ENCODE data around the gene SMARCD2.
"Not testable (repeated sequence)": the region's sequence is repeated elsewhere in the genome, so short reads cannot be mapped to it uniquely, and the experiment has no call there.

The SMARCD2 gene

GRCh38 chr17:63805591-63805990 is 36.9 kb downstream of the SMARCD2 start:
- H3K4me3 ChIP-seq (ENCODE audit: low read depth, low read length), result no peak overlapping the region
- TF ChIP-seq CTCF (IDR thresholded peaks at IDR 0.05; ENCODE audit: insufficient read depth, low read depth, low read length, missing control alignments), result no peak
- no peak for DNase-seq (ENCODE audit: low read depth)

DNA sequence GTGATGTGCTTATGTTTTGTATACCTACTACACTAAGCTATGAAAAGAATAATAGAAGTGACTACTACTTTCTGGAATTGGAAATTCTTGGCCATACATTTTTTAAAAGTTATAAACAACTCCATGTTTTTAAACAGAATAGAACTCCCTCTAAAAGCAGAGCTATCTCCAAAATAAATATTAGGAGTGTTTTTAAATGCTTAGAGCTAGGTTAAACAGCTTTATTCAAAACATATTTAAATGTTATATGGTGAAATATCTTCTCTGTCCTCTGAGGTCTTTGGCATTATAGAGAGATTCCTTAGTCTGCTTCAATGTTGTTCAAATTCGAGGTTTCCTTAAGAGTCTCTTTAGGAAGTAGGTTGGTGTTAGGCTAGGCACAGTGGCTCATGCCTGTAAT is 38.2 kb downstream of the SMARCD2 start:
- no peak for DNase-seq (ENCODE audit: low read depth)
- TF ChIP-seq CTCF (IDR thresholded peaks at IDR 0.05; ENCODE audit: insufficient read depth, low read depth, low read length, missing control alignments), result no peak
- no peak overlapping the region for H3K4me3 ChIP-seq (ENCODE audit: low read depth, low read length)

DNA sequence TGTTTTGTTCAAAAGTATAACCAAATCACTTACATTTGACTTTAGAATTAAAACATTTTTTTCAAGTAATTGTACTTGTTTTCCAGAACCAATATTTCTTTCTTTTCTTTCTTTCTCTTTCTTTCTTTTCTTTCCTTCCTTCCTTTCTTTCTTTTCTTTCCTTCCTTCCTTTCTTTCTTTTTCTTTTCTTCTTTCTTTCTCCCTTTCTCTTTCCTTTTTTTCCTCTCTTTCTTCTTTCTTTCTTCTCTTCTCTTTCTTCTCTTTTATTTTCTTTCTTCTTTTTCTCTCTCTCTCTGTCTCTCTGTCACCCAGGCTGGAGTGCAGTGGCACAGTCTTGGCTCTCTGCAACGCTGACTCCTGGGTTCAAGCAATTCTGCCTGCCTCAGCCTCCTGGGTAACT is 41.7 kb downstream of the SMARCD2 start:
- no peak for TF ChIP-seq CTCF (IDR thresholded peaks at IDR 0.05; ENCODE audit: insufficient read depth, low read depth, low read length, missing control alignments)
- no peak for DNase-seq (ENCODE audit: low read depth)
- no peak overlapping the region for H3K4me3 ChIP-seq (ENCODE audit: low read depth, low read length)

DNA sequence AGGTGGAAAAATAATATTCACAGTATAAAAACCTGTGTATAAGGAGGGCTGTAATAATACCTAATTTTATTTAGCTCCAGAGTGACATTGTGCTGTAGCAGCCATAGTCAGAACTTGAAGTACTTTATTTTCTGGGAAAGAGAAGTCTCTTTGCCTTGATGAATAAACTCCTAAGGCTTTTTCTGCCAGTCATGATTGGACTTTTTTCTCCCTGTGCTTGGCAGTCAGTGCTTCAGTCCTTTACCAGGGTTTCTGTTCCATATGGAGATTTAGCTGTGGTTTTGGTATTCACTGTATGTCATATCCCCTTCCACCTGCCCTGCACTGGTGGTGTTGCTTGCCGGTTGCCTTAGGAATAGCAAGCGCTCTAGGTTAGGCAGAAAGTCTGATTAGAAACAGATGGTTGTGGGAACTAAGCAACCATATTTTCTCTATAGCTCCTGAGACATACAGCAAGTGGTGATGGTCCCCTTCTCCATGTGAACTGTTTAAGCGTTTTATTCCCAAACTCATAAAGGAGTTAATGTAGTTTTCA is 43.8 kb downstream of the SMARCD2 start:
- no peak for DNase-seq (ENCODE audit: low read depth)
- no peak for TF ChIP-seq CTCF (IDR thresholded peaks at IDR 0.05; ENCODE audit: insufficient read depth, low read depth, low read length, missing control alignments)

DNA sequence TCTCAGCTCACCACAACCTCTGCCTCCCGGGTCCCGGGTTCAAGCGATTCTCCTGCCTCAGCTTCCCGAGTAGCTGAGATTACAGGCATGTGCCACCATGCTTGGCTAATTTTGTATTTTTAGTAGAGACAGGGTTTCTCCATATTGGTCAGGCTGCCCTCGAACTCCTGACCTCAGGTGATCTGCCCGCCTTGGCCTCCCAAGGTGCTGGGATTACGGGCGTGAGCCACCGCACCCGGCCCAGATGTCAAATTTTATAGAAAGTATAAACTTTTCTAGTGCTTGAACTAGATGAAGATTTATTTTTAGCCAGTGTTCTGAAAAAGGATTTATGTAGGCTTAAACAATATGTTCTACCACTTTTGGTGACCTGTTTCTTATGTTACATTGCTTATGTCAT is 46.1 kb downstream of the SMARCD2 start:
- DNase-seq (ENCODE audit: low read depth); H3K4me3 ChIP-seq (ENCODE audit: low read depth, low read length): not testable (repeated sequence)

More for the DNA sequence above, 43.8 kb downstream of the SMARCD2 start:
- no peak overlapping the region for H3K4me3 ChIP-seq (ENCODE audit: low read depth, low read length)

DNA sequence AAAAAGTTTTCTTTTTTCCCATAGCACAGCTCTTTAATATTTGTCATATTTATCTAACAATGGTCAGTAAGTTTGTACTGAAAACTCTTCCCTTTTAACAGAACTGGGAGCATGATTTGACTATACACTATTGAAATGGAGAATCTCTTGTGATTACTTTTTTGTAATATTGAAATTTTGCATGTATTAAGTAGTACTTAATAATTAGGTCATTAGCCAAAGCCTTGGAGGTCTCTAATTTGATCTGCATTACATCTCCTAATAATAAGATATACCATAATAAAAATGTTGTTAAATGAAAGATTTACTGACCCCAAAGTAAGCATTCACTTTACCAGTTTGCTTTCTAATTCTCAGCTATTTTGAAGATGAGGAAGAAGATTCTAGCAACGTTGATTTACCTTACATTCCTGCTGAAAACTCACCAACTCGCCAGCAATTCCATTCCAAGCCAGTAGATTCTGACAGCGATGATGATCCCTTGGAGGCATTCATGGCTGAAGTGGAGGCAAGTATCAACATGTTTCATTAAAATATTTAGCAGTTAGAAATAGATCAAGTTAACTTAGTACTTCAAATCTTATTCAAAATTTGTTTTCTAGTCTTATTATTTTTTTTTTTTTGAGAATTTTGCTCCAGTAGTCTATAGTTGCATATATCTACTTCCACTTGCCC is 50.3 kb downstream of the SMARCD2 start:
- H3K4me3 ChIP-seq (ENCODE audit: low read depth, low read length), result no peak overlapping the region
- DNase-seq (ENCODE audit: low read depth), result no peak
- TF ChIP-seq CTCF (IDR thresholded peaks at IDR 0.05; ENCODE audit: insufficient read depth, low read depth, low read length, missing control alignments), result no peak

- no peak for TF ChIP-seq CTCF (IDR thresholded peaks at IDR 0.05; ENCODE audit: insufficient read depth, low read depth, low read length, missing control alignments)
- no peak overlapping the region for H3K4me3 ChIP-seq (ENCODE audit: low read depth, low read length)
- no peak for DNase-seq (ENCODE audit: low read depth)
Observed at GRCh38 chr17:63790057-63790456, 52.4 kb downstream of the SMARCD2 start.

All from GM12865 (cell line).